ENCODE data around the gene ZSWIM2. TPM values are rescaled to one million over a fixed set of nuclear protein-coding genes. Genes with fewer than 3 reads are reported as not detected.
"Not testable (repeated sequence)": the region's sequence is repeated elsewhere in the genome, so short reads cannot be mapped to it uniquely, and the experiment has no call there.

ZSWIM2 gene
- total RNA-seq (0.21 TPM), polyA plus RNA-seq (not detected)

- no peaks in the 10 kb centered on the region for H3K4me1 ChIP-seq (ENCODE audit: insufficient read depth)
- 3% methylated on average over 39 of the region's 39 CpGs for WGBS
- DNase-seq (ENCODE audit: extremely low spot score) = peak; percentile 25
- H3K36me3 ChIP-seq (ENCODE audit: insufficient read depth) = no peaks in the 10 kb centered on the region
- peak within 1 kb of the TSS; percentile 23 for H3K4me3 ChIP-seq (ENCODE audit: low read depth, low read length)
- no peak within 1 kb of the TSS for H3K27ac ChIP-seq (ENCODE audit: low read depth)
These were observed at the start of gene ZSWIM2 for GRCh38 chr2:186848873-186849578. ZSWIM2 (minus strand) TSS chr2:186849170; CDS start chr2:186849130, 40 bp downstream.

GRCh38 chr2:186896220-186896619 is 47.2 kb upstream of the ZSWIM2 start:
- H3K4me1 ChIP-seq (ENCODE audit: insufficient read depth); H3K4me3 ChIP-seq (ENCODE audit: low read depth, low read length); H3K27ac ChIP-seq (ENCODE audit: low read depth); H3K36me3 ChIP-seq (ENCODE audit: insufficient read depth); DNase-seq (ENCODE audit: extremely low spot score): not testable (repeated sequence)
- WGBS = 82% methylated on average over 3 of the region's 3 CpGs

GRCh38 chr2:186895451-186895850 is 46.5 kb upstream of the ZSWIM2 start:
- H3K36me3 ChIP-seq (ENCODE audit: insufficient read depth) = no peaks in the 10 kb centered on the region
- no peak for DNase-seq (ENCODE audit: extremely low spot score)
- 95% methylated on average over 2 of the region's 2 CpGs for WGBS
- H3K4me3 ChIP-seq (ENCODE audit: low read depth, low read length) = no peak overlapping the region
- no peaks in the 10 kb centered on the region for H3K4me1 ChIP-seq (ENCODE audit: insufficient read depth)
- no peak overlapping the region for H3K27ac ChIP-seq (ENCODE audit: low read depth)

- DNase-seq (ENCODE audit: extremely low spot score) = no peak
- Histone ChIP-seq H3K4me3 (ENCODE audit: low read depth, low read length) (no peak overlapping the region), H3K27ac (ENCODE audit: low read depth) (no peak overlapping the region), H3K36me3 (ENCODE audit: insufficient read depth) (no peaks in the 10 kb centered on the region), H3K4me1 (ENCODE audit: insufficient read depth) (no peaks in the 10 kb centered on the region)
- WGBS = 48% methylated on average over 5 of the region's 5 CpGs
These were observed 45.5 kb upstream of the ZSWIM2 start for GRCh38 chr2:186894478-186894877.

GRCh38 chr2:186892821-186893220 is 43.9 kb upstream of the ZSWIM2 start:
- H3K4me1 ChIP-seq (ENCODE audit: insufficient read depth) = no peaks in the 10 kb centered on the region
- no peak for DNase-seq (ENCODE audit: extremely low spot score)
- no peak overlapping the region for H3K4me3 ChIP-seq (ENCODE audit: low read depth, low read length)
- H3K27ac ChIP-seq (ENCODE audit: low read depth) = no peak overlapping the region
- 88% methylated on average over 2 of the region's 2 CpGs for WGBS
- H3K36me3 ChIP-seq (ENCODE audit: insufficient read depth) = no peaks in the 10 kb centered on the region

GRCh38 chr2:186891185-186891621 is 42.2 kb upstream of the ZSWIM2 start:
- no peak for DNase-seq (ENCODE audit: extremely low spot score)
- 36% methylated on average over 1 of the region's 1 CpG for WGBS
- no peak overlapping the region for H3K4me3 ChIP-seq (ENCODE audit: low read depth, low read length)
- no peak overlapping the region for H3K27ac ChIP-seq (ENCODE audit: low read depth)
- H3K4me1 ChIP-seq (ENCODE audit: insufficient read depth) = no peaks in the 10 kb centered on the region
- no peaks in the 10 kb centered on the region for H3K36me3 ChIP-seq (ENCODE audit: insufficient read depth)

- DNase-seq (ENCODE audit: extremely low spot score) = no peak
- 64% methylated on average over 7 of the region's 7 CpGs for WGBS
- Histone ChIP-seq H3K4me3 (ENCODE audit: low read depth, low read length) (no peak overlapping the region), H3K4me1 (ENCODE audit: insufficient read depth) (no peaks in the 10 kb centered on the region), H3K36me3 (ENCODE audit: insufficient read depth) (no peaks in the 10 kb centered on the region), H3K27ac (ENCODE audit: low read depth) (no peak overlapping the region)
These were observed 40.3 kb upstream of the ZSWIM2 start for GRCh38 chr2:186889101-186889879.

GRCh38 chr2:186887107-186888090 is 38.4 kb upstream of the ZSWIM2 start:
- no peak for DNase-seq (ENCODE audit: extremely low spot score)

GRCh38 chr2:186884587-186884986 is 35.6 kb upstream of the ZSWIM2 start:
- Histone ChIP-seq H3K27ac (ENCODE audit: low read depth) (no peak overlapping the region), H3K4me3 (ENCODE audit: low read depth, low read length) (no peak overlapping the region), H3K36me3 (ENCODE audit: insufficient read depth) (no peaks in the 10 kb centered on the region), H3K4me1 (ENCODE audit: insufficient read depth) (no peaks in the 10 kb centered on the region)
- no peak for DNase-seq (ENCODE audit: extremely low spot score)
- 37% methylated on average over 1 of the region's 1 CpG for WGBS

More at GRCh38 chr2:186887107-186888090, 38.4 kb upstream of the ZSWIM2 start:
- H3K27ac ChIP-seq (ENCODE audit: low read depth) = no peak overlapping the region
- no peaks in the 10 kb centered on the region for H3K36me3 ChIP-seq (ENCODE audit: insufficient read depth)
- H3K4me1 ChIP-seq (ENCODE audit: insufficient read depth) = no peaks in the 10 kb centered on the region
- no peak overlapping the region for H3K4me3 ChIP-seq (ENCODE audit: low read depth, low read length)
- WGBS = 49% methylated on average over 7 of the region's 7 CpGs

GRCh38 chr2:186883666-186884065 is 34.7 kb upstream of the ZSWIM2 start:
- DNase-seq (ENCODE audit: extremely low spot score) = no peak
- Histone ChIP-seq H3K4me3 (ENCODE audit: low read depth, low read length) (no peak overlapping the region), H3K36me3 (ENCODE audit: insufficient read depth) (no peaks in the 10 kb centered on the region), H3K27ac (ENCODE audit: low read depth) (no peak overlapping the region), H3K4me1 (ENCODE audit: insufficient read depth) (no peaks in the 10 kb centered on the region)
- WGBS = 94% methylated on average over 2 of the region's 2 CpGs

GRCh38 chr2:186882511-186883071 is 33.6 kb upstream of the ZSWIM2 start:
- H3K27ac ChIP-seq (ENCODE audit: low read depth) = no peak overlapping the region
- H3K36me3 ChIP-seq (ENCODE audit: insufficient read depth) = no peaks in the 10 kb centered on the region
- DNase-seq (ENCODE audit: extremely low spot score) = no peak
- no peaks in the 10 kb centered on the region for H3K4me1 ChIP-seq (ENCODE audit: insufficient read depth)
- no peak overlapping the region for H3K4me3 ChIP-seq (ENCODE audit: low read depth, low read length)
- 78% methylated on average over 2 of the region's 2 CpGs for WGBS

GRCh38 chr2:186881660-186882059 is 32.7 kb upstream of the ZSWIM2 start:
- no peak overlapping the region for H3K27ac ChIP-seq (ENCODE audit: low read depth)
- no peak for DNase-seq (ENCODE audit: extremely low spot score)
- no peak overlapping the region for H3K4me3 ChIP-seq (ENCODE audit: low read depth, low read length)
- 81% methylated on average over 1 of the region's 1 CpG for WGBS
- H3K4me1 ChIP-seq (ENCODE audit: insufficient read depth) = no peaks in the 10 kb centered on the region
- H3K36me3 ChIP-seq (ENCODE audit: insufficient read depth) = no peaks in the 10 kb centered on the region

GRCh38 chr2:186879312-186879711 is 30.3 kb upstream of the ZSWIM2 start:
- Histone ChIP-seq H3K4me1 (ENCODE audit: insufficient read depth) (no peaks in the 10 kb centered on the region), H3K27ac (ENCODE audit: low read depth) (no peak overlapping the region), H3K4me3 (ENCODE audit: low read depth, low read length) (no peak overlapping the region), H3K36me3 (ENCODE audit: insufficient read depth) (no peaks in the 10 kb centered on the region)
- 89% methylated on average over 2 of the region's 2 CpGs for WGBS
- no peak for DNase-seq (ENCODE audit: extremely low spot score)
